Neural progenitor cell (in vitro differentiated cells): ENCODE measurements around the gene CCT5. TPM values are rescaled to one million over a fixed set of nuclear protein-coding genes. Genes with fewer than 3 reads are reported as not detected.
"Not testable (repeated sequence)": the region's sequence is repeated elsewhere in the genome, so short reads cannot be mapped to it uniquely, and the experiment has no call there.

Experiments used
- DNase-seq: peaks from one replicate; pipeline ENCODE4 v3.0.0-alpha.2; 2016; ENCODE audit warnings: low spot score
- H2AFZ ChIP-seq: fragments of 200-600 bp; sonication (generic); replicated peaks from 2 replicates; pipeline ENCODE4 v1.6.1; 2016; ENCODE audit warnings: antibody characterized with exemption
- H3F3A ChIP-seq: fragments of 200-600 bp; sonication (generic); 2 replicates; pipeline ENCODE4 v1.6.1; 2016; ENCODE audit warnings: antibody characterized with exemption, low read depth
- H3K27ac ChIP-seq: fragments of 200-600 bp; sonication (generic); 2 replicates; pipeline ENCODE4 v1.5.1; 2016; ENCODE audit warnings: mild to moderate bottlenecking
- H3K27me3 ChIP-seq: fragments of 200-600 bp; sonication (generic); 2 replicates; pipeline ENCODE4 v1.6.1; 2016; ENCODE audit warnings: mild to moderate bottlenecking, moderate library complexity
- H3K36me3 ChIP-seq: fragments of 200-600 bp; sonication (generic); 2 replicates; pipeline ENCODE4 v1.5.1; 2016
- H3K4me1 ChIP-seq: fragments of 200-600 bp; sonication (generic); 2 replicates; pipeline ENCODE4 v1.6.1; 2016; ENCODE audit warnings: mixed run types
- H3K4me2 ChIP-seq: fragments of 200-600 bp; sonication (generic); 2 replicates; pipeline ENCODE4 v1.6.1; 2016
- H3K4me3 ChIP-seq: fragments of 200-600 bp; sonication (generic); 2 replicates; pipeline ENCODE4 v1.5.1; 2016
- H3K79me2 ChIP-seq: fragments of 200-600 bp; sonication (generic); 2 replicates; pipeline ENCODE4 v1.6.1; 2016; ENCODE audit warnings: low read depth
- H3K9ac ChIP-seq: fragments of 200-600 bp; sonication (generic); 2 replicates; pipeline ENCODE4 v1.6.1; 2016
- H3K9me3 ChIP-seq: fragments of 200-600 bp; sonication (generic); 2 replicates; pipeline ENCODE4 v1.5.1; 2016; ENCODE audit warnings: low read depth
- H4K20me1 ChIP-seq: fragments of 200-600 bp; sonication (generic); 2 replicates; pipeline ENCODE4 v1.6.1; 2016; ENCODE audit warnings: low read depth
- H3K27ac Mint-ChIP-seq: 3 replicates; pipeline ENCODE4 v1.8.0; 2021; ENCODE audit warnings: mixed read lengths
- H3K27me3 Mint-ChIP-seq: 2 replicates; pipeline ENCODE4 v1.8.0; 2022; ENCODE audit warnings: low read depth, mild to moderate bottlenecking, inconsistent platforms, moderate library complexity, mixed read lengths; ENCODE audit not compliant: insufficient read depth
- H3K36me3 Mint-ChIP-seq: 3 replicates; pipeline ENCODE4 v1.8.0; 2021; ENCODE audit warnings: mixed read lengths
- H3K4me1 Mint-ChIP-seq: 3 replicates; pipeline ENCODE4 v1.8.0; 2021; ENCODE audit warnings: mixed read lengths
- H3K4me3 Mint-ChIP-seq: 3 replicates; pipeline ENCODE4 v1.8.0; 2021; ENCODE audit warnings: mild to moderate bottlenecking, moderate library complexity, mixed read lengths
- H3K9me3 Mint-ChIP-seq: 3 replicates; pipeline ENCODE4 v1.8.0; 2020; ENCODE audit warnings: mixed read lengths
- CTCF ChIP-seq: fragments of 200-600 bp; sonication (generic); IDR thresholded peaks from 2 replicates; pipeline ENCODE4 v1.5.1; 2017; ENCODE audit warnings: antibody characterized with exemption, mild to moderate bottlenecking
- EZH2 ChIP-seq: fragments of 200-600 bp; sonication (generic); IDR thresholded peaks from 2 replicates; pipeline ENCODE4 v1.6.1; 2017; ENCODE audit warnings: antibody characterized with exemption, mild to moderate bottlenecking, moderate library complexity
- EZH2phosphoT487 ChIP-seq: fragments of 200-600 bp; sonication (generic); IDR thresholded peaks from 2 replicates; pipeline ENCODE4 v1.6.1; 2017; ENCODE audit warnings: antibody characterized with exemption
- total RNA-seq: library from RNA; depleted of rRNA; stranded (reverse); fragments of >200 nt; gene quantifications from 2 replicates; pipeline ENCODE4 v1.2.3, GENCODE V29; 2015; ENCODE audit warnings: low replicate concordance

Gene CCT5
- total RNA-seq, 1 donor from 2014 or later: 532 TPM

- TF ChIP-seq CTCF (peak; percentile 99), EZH2 (no peak)
- peak overlapping the region; percentile 72 for H3K27ac Mint-ChIP-seq
These were observed 34.0 kb downstream of the CCT5 start for GRCh38 chr5:10283927-10284635.

GRCh38 chr5:10285362-10285761, 35.3 kb downstream of the CCT5 start:
- not testable (repeated sequence) for H3K9ac ChIP-seq, H3K27ac Mint-ChIP-seq, H3K4me3 Mint-ChIP-seq, H3K79me2 ChIP-seq, H3K4me1 ChIP-seq, H3K27me3 Mint-ChIP-seq, H3K36me3 ChIP-seq, DNase-seq, H2AFZ ChIP-seq, H3K27ac ChIP-seq, H3K27me3 ChIP-seq, H3F3A ChIP-seq, H4K20me1 ChIP-seq, H3K4me1 Mint-ChIP-seq, H3K4me2 ChIP-seq, H3K4me3 ChIP-seq, H3K9me3 ChIP-seq, H3K9me3 Mint-ChIP-seq
- peaks cover 11% of the 10 kb centered on the region for H3K36me3 Mint-ChIP-seq

More at GRCh38 chr5:10283927-10284635, 34.0 kb downstream of the CCT5 start:
- Histone ChIP-seq H3K9me3 (no peaks in the 10 kb centered on the region), H3K4me3 (no peak overlapping the region), H3K36me3 (no peaks in the 10 kb centered on the region), H2AFZ (peak overlapping the region; percentile 43), H3K9ac (no peak overlapping the region), H3K79me2 (no peaks in the 10 kb centered on the region), H3K27me3 (no peaks in the 10 kb centered on the region), H4K20me1 (no peaks in the 10 kb centered on the region), H3K4me2 (no peak overlapping the region), H3F3A (no peaks in the 10 kb centered on the region), H3K27ac (no peak overlapping the region), H3K4me1 (peaks cover 3% of the 10 kb centered on the region)
- H3K36me3 Mint-ChIP-seq: peaks cover 9% of the 10 kb centered on the region
- H3K9me3 Mint-ChIP-seq: no peaks in the 10 kb centered on the region
- no peaks in the 10 kb centered on the region for H3K27me3 Mint-ChIP-seq
- peak; percentile 92 for DNase-seq
- no peak overlapping the region for H3K4me3 Mint-ChIP-seq
- H3K4me1 Mint-ChIP-seq: peaks cover 8% of the 10 kb centered on the region

- TF ChIP-seq EZH2 (no peak), CTCF (no peak), EZH2phosphoT487 (no peak)
- H3F3A ChIP-seq: no peaks in the 10 kb centered on the region
- no peak overlapping the region for H3K4me3 Mint-ChIP-seq
- peaks cover 15% of the 10 kb centered on the region for H3K36me3 Mint-ChIP-seq
- no peaks in the 10 kb centered on the region for H3K9me3 ChIP-seq
- no peaks in the 10 kb centered on the region for H3K27me3 ChIP-seq
- H3K4me1 Mint-ChIP-seq: peaks cover 8% of the 10 kb centered on the region
- no peak overlapping the region for H2AFZ ChIP-seq
- H3K36me3 ChIP-seq: no peaks in the 10 kb centered on the region
- no peak for DNase-seq
- H3K27ac ChIP-seq: no peak overlapping the region
- no peaks in the 10 kb centered on the region for H4K20me1 ChIP-seq
- peaks cover 3% of the 10 kb centered on the region for H3K4me1 ChIP-seq
- H3K9me3 Mint-ChIP-seq: no peaks in the 10 kb centered on the region
- H3K4me3 ChIP-seq: no peak overlapping the region
- H3K27ac Mint-ChIP-seq: no peak overlapping the region
- H3K9ac ChIP-seq: no peak overlapping the region
- H3K4me2 ChIP-seq: no peak overlapping the region
- no peaks in the 10 kb centered on the region for H3K79me2 ChIP-seq
- H3K27me3 Mint-ChIP-seq: no peaks in the 10 kb centered on the region
These were observed 36.2 kb downstream of the CCT5 start for GRCh38 chr5:10286162-10286861.

GRCh38 chr5:10286862-10287227, 36.8 kb downstream of the CCT5 start:
- Histone ChIP-seq H3K4me2 (no peak overlapping the region), H2AFZ (no peak overlapping the region), H3K27me3 (no peaks in the 10 kb centered on the region), H3K36me3 (no peaks in the 10 kb centered on the region), H3K9ac (no peak overlapping the region), H3K79me2 (no peaks in the 10 kb centered on the region), H4K20me1 (no peaks in the 10 kb centered on the region), H3K4me1 (peaks cover 3% of the 10 kb centered on the region), H3K27ac (no peak overlapping the region), H3K9me3 (no peaks in the 10 kb centered on the region), H3K4me3 (no peak overlapping the region), H3F3A (no peaks in the 10 kb centered on the region)
- Mint-ChIP-seq H3K9me3 (no peaks in the 10 kb centered on the region), H3K4me1 (peaks cover 8% of the 10 kb centered on the region), H3K27ac (no peak overlapping the region), H3K4me3 (no peak overlapping the region), H3K36me3 (peaks cover 15% of the 10 kb centered on the region), H3K27me3 (no peaks in the 10 kb centered on the region)
- TF ChIP-seq EZH2phosphoT487 (no peak), EZH2 (no peak), CTCF (no peak)
- DNase-seq: no peak
